Tibial artery (tissue), 4 donors: Measurements from ENCODE around the gene PALD1.

Experiments
- DNase-seq, 2 donors: peaks; one replicate each; pipeline ENCODE4 v3.0.0-alpha.2; 2019
- H3K27ac ChIP-seq, 2 donors: fragments of 200-600 bp; sonication (generic) in 1 of 2; 1 replicate in 1 of 2; 2 replicates in 1 of 2; pipeline ENCODE4 v1.5.1; 2018 to 2019; ENCODE audit warnings: mild to moderate bottlenecking in 1 of 2
- H3K27me3 ChIP-seq, 2 donors: fragments of 200-600 bp; sonication (generic) in 1 of 2; one replicate each; pipeline versions ENCODE4 v1.5.1 to v1.6.0; 2016 to 2019
- H3K36me3 ChIP-seq, 3 donors: fragments of 200-600 bp; sonication (generic) in 2 of 3; one replicate each; pipeline ENCODE4 v1.5.1; 2016 to 2019; ENCODE audit warnings: mild to moderate bottlenecking in 2 of 3
- H3K4me1 ChIP-seq, 4 donors: fragments of 200-600 bp; sonication (generic) in 2 of 4; 1 replicate in 3 of 4; 2 replicates in 1 of 4; pipeline ENCODE4 v1.5.1; 2016 to 2019
- H3K4me3 ChIP-seq, 2 donors: fragments of 200-600 bp; sonication (generic) in 1 of 2; 1 replicate in 1 of 2; 2 replicates in 1 of 2; pipeline ENCODE4 v1.5.1; 2018 to 2019; ENCODE audit warnings: mild to moderate bottlenecking in 2 of 2
- H3K9me3 ChIP-seq, 3 donors: fragments of 200-600 bp; sonication (generic) in 1 of 3; one replicate each; pipeline ENCODE4 v1.5.1; 2016 to 2019
- CTCF ChIP-seq, 2 experiments: fragments of 200-600 bp in 1 of 2; fragments of 450-650 bp in 1 of 2; IDR thresholded peaks; one replicate each; pipeline ENCODE4 v1.5.1; 2017 to 2019; ENCODE audit warnings: antibody characterized with exemption in 2 of 2, mild to moderate bottlenecking in 1 of 2, moderate library complexity in 1 of 2
- intact Hi-C: fragments of 100-400 bp; cut with DNase I; formaldehyde crosslinking; loops from one replicate; pipeline ENCODE4 v1.15.0; 2023; ENCODE audit warnings: low total_unique reads

Gene PALD1

GRCh38 chr10:70601746-70602145 is 123.2 kb downstream of the PALD1 start:
- Histone ChIP-seq H3K4me1 (no peaks in the 10 kb centered on the region), H3K4me3 (no peak overlapping the region), H3K9me3 (no peaks in the 10 kb centered on the region), H3K27ac (no peak overlapping the region), H3K36me3 (no peaks in the 10 kb centered on the region), H3K27me3 (no peaks in the 10 kb centered on the region)
- TF ChIP-seq CTCF (IDR thresholded peaks at IDR 0.05) = no peak
- DNase-seq = no peak
- intact Hi-C loops = no loop called here

GRCh38 chr10:70602665-70603448 is 124.3 kb downstream of the PALD1 start, which contains the start of gene PRF1:
TSS of gene PRF1 (minus strand) at chr10:70602741. CDS start at chr10:70600902, 1,839 bp downstream.
- Histone ChIP-seq H3K36me3 (no peaks in the 10 kb centered on the region), H3K27me3 (no peaks in the 10 kb centered on the region), H3K9me3 (no peaks in the 10 kb centered on the region), H3K27ac (no peak within 1 kb of the TSS), H3K4me3 (no peak within 1 kb of the TSS), H3K4me1 (no peaks in the 10 kb centered on the region)
- intact Hi-C loops = no loop called here
- no peak for DNase-seq
- no peak for TF ChIP-seq CTCF (IDR thresholded peaks at IDR 0.05)

- no peak overlapping the region for H3K27ac ChIP-seq
Measured at GRCh38 chr10:70603449-70603801, 124.9 kb downstream of the PALD1 start.

GRCh38 chr10:70604106-70604505 is 125.5 kb downstream of the PALD1 start:
- DNase-seq = no peak
- H3K9me3 ChIP-seq = no peaks in the 10 kb centered on the region
- H3K36me3 ChIP-seq = no peaks in the 10 kb centered on the region
- TF ChIP-seq CTCF (IDR thresholded peaks at IDR 0.05) = no peak
- intact Hi-C loops = no loop called here
- no peaks in the 10 kb centered on the region for H3K27me3 ChIP-seq
- no peaks in the 10 kb centered on the region for H3K4me1 ChIP-seq
- H3K4me3 ChIP-seq = no peak overlapping the region
- H3K27ac ChIP-seq = no peak overlapping the region

More at GRCh38 chr10:70603449-70603801, 124.9 kb downstream of the PALD1 start:
- H3K36me3 ChIP-seq = no peaks in the 10 kb centered on the region
- no peak for DNase-seq
- no peak overlapping the region for H3K4me3 ChIP-seq
- no peaks in the 10 kb centered on the region for H3K4me1 ChIP-seq
- intact Hi-C loops = no loop called here
- H3K9me3 ChIP-seq = no peaks in the 10 kb centered on the region
- no peak for TF ChIP-seq CTCF (IDR thresholded peaks at IDR 0.05)
- H3K27me3 ChIP-seq = no peaks in the 10 kb centered on the region

DNA sequence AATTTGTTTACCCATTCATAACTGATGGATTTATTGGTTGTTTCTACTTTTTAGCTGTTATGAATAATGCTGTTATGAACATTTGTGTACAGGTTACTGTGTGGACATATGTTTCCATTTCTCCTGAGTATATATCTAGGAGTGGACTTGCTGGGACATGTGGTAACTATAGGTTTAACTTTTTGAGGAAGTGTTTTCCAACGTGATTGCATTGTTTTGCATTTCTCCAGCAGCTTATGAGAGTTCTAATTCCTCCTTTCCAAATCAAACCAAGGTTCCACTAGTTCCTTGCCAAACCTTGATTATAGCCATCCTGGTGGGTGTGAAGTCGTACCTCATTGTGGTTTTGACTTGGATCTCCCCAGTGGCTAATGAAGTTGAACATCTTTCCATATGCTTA is 126.6 kb downstream of the PALD1 start:
- Histone ChIP-seq H3K4me3 (no peak overlapping the region), H3K9me3 (no peaks in the 10 kb centered on the region), H3K27ac (no peak overlapping the region), H3K4me1 (no peaks in the 10 kb centered on the region), H3K36me3 (no peaks in the 10 kb centered on the region), H3K27me3 (no peaks in the 10 kb centered on the region)
- TF ChIP-seq CTCF (IDR thresholded peaks at IDR 0.05) = no peak
- intact Hi-C loops = no loop called here
- DNase-seq = no peak
